ENCODE data around the gene DDX27.

Gene DDX27

GRCh38 chr20:49252556-49253350, 33.5 kb downstream of the DDX27 start:
- H3K27ac ChIP-seq (ENCODE audit: low read length): no peak overlapping the region
- no peaks in the 10 kb centered on the region for H3K27me3 ChIP-seq (ENCODE audit: low read depth, low read length)
- no peaks in the 10 kb centered on the region for H3K4me1 ChIP-seq (ENCODE audit: control insufficient read depth in 1 of 2, insufficient read depth in 2 of 2, low read length in 2 of 2)
- H3K4me3 ChIP-seq (ENCODE audit: low read depth in 1 of 2, low read length in 2 of 2): no peak overlapping the region
- H3K9me3 ChIP-seq (ENCODE audit: control insufficient read depth in 1 of 2, low read length in 2 of 2): no peaks in the 10 kb centered on the region
- peaks cover 80 to 97% of the 10 kb centered on the region in 2 donors for H3K36me3 ChIP-seq (ENCODE audit: control insufficient read depth in 1 of 2, insufficient read depth in 2 of 2, low read length in 2 of 2)

DNA sequence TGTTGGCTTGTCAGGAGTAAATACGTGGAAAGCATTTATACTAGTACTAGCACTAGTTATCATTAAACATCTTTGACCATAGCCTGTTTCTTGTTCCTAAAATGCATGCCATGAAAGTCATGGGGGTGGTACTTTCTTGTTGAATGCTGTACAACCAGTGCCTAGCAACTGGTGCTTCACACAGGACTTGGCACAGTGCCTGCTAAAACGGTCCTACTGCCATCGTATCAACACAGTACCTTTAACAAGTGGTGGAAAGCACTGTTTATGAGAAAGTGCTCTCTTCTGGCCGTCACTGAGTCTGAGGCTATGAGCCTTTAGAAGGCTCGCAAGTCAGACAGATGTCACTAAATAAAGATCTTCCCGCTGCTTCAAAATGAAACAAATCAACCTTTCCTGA, 37.0 kb downstream of the DDX27 start:
- Histone ChIP-seq H3K27me3 (ENCODE audit: low read depth, low read length) (no peaks in the 10 kb centered on the region), H3K9me3 (ENCODE audit: control insufficient read depth in 1 of 2, low read length in 2 of 2) (no peaks in the 10 kb centered on the region), H3K4me1 (ENCODE audit: control insufficient read depth in 1 of 2, insufficient read depth in 2 of 2, low read length in 2 of 2) (no peaks in the 10 kb centered on the region), H3K4me3 (ENCODE audit: low read depth in 1 of 2, low read length in 2 of 2) (no peak overlapping the region), H3K36me3 (ENCODE audit: control insufficient read depth in 1 of 2, insufficient read depth in 2 of 2, low read length in 2 of 2) (peaks cover 68 to 90% of the 10 kb centered on the region in 2 donors), H3K27ac (ENCODE audit: low read length) (no peak overlapping the region)

GRCh38 chr20:49259284-49259683, 40.1 kb downstream of the DDX27 start:
- Histone ChIP-seq H3K27me3 (ENCODE audit: low read depth, low read length) (no peaks in the 10 kb centered on the region), H3K36me3 (ENCODE audit: control insufficient read depth in 1 of 2, insufficient read depth in 2 of 2, low read length in 2 of 2) (peaks cover 63 to 84% of the 10 kb centered on the region in 2 donors), H3K9me3 (ENCODE audit: control insufficient read depth in 1 of 2, low read length in 2 of 2) (no peaks in the 10 kb centered on the region), H3K27ac (ENCODE audit: low read length) (no peak overlapping the region), H3K4me3 (ENCODE audit: low read depth in 1 of 2, low read length in 2 of 2) (no peak overlapping the region), H3K4me1 (ENCODE audit: control insufficient read depth in 1 of 2, insufficient read depth in 2 of 2, low read length in 2 of 2) (no peaks in the 10 kb centered on the region)

GRCh38 chr20:49259799-49260198, 40.6 kb downstream of the DDX27 start:
- no peaks in the 10 kb centered on the region for H3K4me1 ChIP-seq (ENCODE audit: control insufficient read depth in 1 of 2, insufficient read depth in 2 of 2, low read length in 2 of 2)
- H3K27ac ChIP-seq (ENCODE audit: low read length): no peak overlapping the region
- H3K4me3 ChIP-seq (ENCODE audit: low read depth in 1 of 2, low read length in 2 of 2): no peak overlapping the region
- peaks cover 63 to 84% of the 10 kb centered on the region in 2 donors for H3K36me3 ChIP-seq (ENCODE audit: control insufficient read depth in 1 of 2, insufficient read depth in 2 of 2, low read length in 2 of 2)
- H3K27me3 ChIP-seq (ENCODE audit: low read depth, low read length): no peaks in the 10 kb centered on the region
- H3K9me3 ChIP-seq (ENCODE audit: control insufficient read depth in 1 of 2, low read length in 2 of 2): no peaks in the 10 kb centered on the region

DNA sequence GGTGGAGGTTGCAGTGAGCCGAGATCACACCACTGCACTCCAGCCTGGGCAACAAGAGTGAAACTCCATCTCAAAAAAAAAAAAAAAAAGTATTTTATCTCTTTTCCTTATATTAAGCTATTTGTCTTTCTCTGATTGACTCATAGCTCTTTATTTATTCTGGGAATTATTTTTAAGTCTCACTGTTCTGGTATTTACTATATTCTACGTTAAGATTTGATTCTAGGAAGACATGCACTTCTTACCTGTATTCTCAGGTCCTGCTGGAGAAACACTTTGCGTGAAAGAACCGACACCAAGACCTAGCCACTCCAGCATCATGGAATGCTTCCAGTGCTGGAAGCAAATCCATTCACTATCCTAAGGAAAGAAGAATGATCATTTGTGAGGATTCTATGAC, 41.0 kb downstream of the DDX27 start:
- Histone ChIP-seq H3K4me1 (ENCODE audit: control insufficient read depth in 1 of 2, insufficient read depth in 2 of 2, low read length in 2 of 2) (no peaks in the 10 kb centered on the region), H3K27ac (ENCODE audit: low read length) (no peak overlapping the region), H3K9me3 (ENCODE audit: control insufficient read depth in 1 of 2, low read length in 2 of 2) (no peaks in the 10 kb centered on the region), H3K36me3 (ENCODE audit: control insufficient read depth in 1 of 2, insufficient read depth in 2 of 2, low read length in 2 of 2) (peaks cover 65 to 84% of the 10 kb centered on the region in 2 donors), H3K4me3 (ENCODE audit: low read depth in 1 of 2, low read length in 2 of 2) (no peak overlapping the region), H3K27me3 (ENCODE audit: low read depth, low read length) (no peaks in the 10 kb centered on the region)

GRCh38 chr20:49261173-49261572, 42.0 kb downstream of the DDX27 start:
- H3K27me3 ChIP-seq (ENCODE audit: low read depth, low read length): no peaks in the 10 kb centered on the region

DNA sequence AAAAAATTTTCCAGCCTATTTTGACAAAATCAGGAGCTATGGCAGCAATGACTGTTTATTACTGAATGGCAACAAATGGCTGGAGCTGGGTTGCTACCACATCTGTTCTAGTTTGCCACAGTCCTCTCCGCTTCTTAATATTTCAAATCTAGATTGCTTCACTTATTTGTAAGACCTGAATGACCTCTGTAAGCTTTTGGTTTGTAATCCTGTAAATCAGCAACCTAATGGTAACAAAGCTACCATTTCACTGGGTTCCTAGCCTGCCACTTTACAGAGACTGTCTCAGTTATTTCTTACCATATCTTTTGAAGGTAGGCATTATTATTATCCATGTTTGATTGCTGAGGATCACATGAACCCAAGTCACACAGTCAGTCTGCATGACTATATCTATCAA, 43.2 kb downstream of the DDX27 start:
- no peaks in the 10 kb centered on the region for H3K27me3 ChIP-seq (ENCODE audit: low read depth, low read length)
- H3K9me3 ChIP-seq (ENCODE audit: control insufficient read depth in 1 of 2, low read length in 2 of 2): no peaks in the 10 kb centered on the region
- peaks cover 50 to 63% of the 10 kb centered on the region in 2 donors for H3K36me3 ChIP-seq (ENCODE audit: control insufficient read depth in 1 of 2, insufficient read depth in 2 of 2, low read length in 2 of 2)
- H3K27ac ChIP-seq (ENCODE audit: low read length): no peak overlapping the region
- no peak overlapping the region for H3K4me3 ChIP-seq (ENCODE audit: low read depth in 1 of 2, low read length in 2 of 2)
- H3K4me1 ChIP-seq (ENCODE audit: control insufficient read depth in 1 of 2, insufficient read depth in 2 of 2, low read length in 2 of 2): peaks cover 2 to 4% of the 10 kb centered on the region in 2 donors

More at GRCh38 chr20:49261173-49261572, 42.0 kb downstream of the DDX27 start:
- Histone ChIP-seq H3K9me3 (ENCODE audit: control insufficient read depth in 1 of 2, low read length in 2 of 2) (no peaks in the 10 kb centered on the region), H3K4me3 (ENCODE audit: low read depth in 1 of 2, low read length in 2 of 2) (no peak overlapping the region), H3K36me3 (ENCODE audit: control insufficient read depth in 1 of 2, insufficient read depth in 2 of 2, low read length in 2 of 2) (peaks cover 63 to 76% of the 10 kb centered on the region in 2 donors), H3K4me1 (ENCODE audit: control insufficient read depth in 1 of 2, insufficient read depth in 2 of 2, low read length in 2 of 2) (peaks cover 2 to 4% of the 10 kb centered on the region in 2 donors), H3K27ac (ENCODE audit: low read length) (no peak overlapping the region)

GRCh38 chr20:49267327-49267726, 48.1 kb downstream of the DDX27 start:
- Histone ChIP-seq H3K36me3 (ENCODE audit: control insufficient read depth in 1 of 2, insufficient read depth in 2 of 2, low read length in 2 of 2) (peaks cover 56 to 66% of the 10 kb centered on the region in 2 donors), H3K4me3 (ENCODE audit: low read depth in 1 of 2, low read length in 2 of 2) (peak overlapping the region in 1 of 2 donors; percentile 35), H3K9me3 (ENCODE audit: control insufficient read depth in 1 of 2, low read length in 2 of 2) (no peaks in the 10 kb centered on the region), H3K4me1 (ENCODE audit: control insufficient read depth in 1 of 2, insufficient read depth in 2 of 2, low read length in 2 of 2) (peaks cover 4 to 29% of the 10 kb centered on the region in 2 donors), H3K27me3 (ENCODE audit: low read depth, low read length) (no peaks in the 10 kb centered on the region), H3K27ac (ENCODE audit: low read length) (no peak overlapping the region)

GRCh38 chr20:49268600-49269365, 49.6 kb downstream of the DDX27 start:
- Histone ChIP-seq H3K9me3 (ENCODE audit: control insufficient read depth in 1 of 2, low read length in 2 of 2) (no peaks in the 10 kb centered on the region), H3K4me1 (ENCODE audit: control insufficient read depth in 1 of 2, insufficient read depth in 2 of 2, low read length in 2 of 2) (peaks cover 4 to 29% of the 10 kb centered on the region in 2 donors), H3K4me3 (ENCODE audit: low read depth in 1 of 2, low read length in 2 of 2) (peak overlapping the region in 1 of 2 donors; percentile 44), H3K27me3 (ENCODE audit: low read depth, low read length) (no peaks in the 10 kb centered on the region), H3K27ac (ENCODE audit: low read length) (no peak overlapping the region), H3K36me3 (ENCODE audit: control insufficient read depth in 1 of 2, insufficient read depth in 2 of 2, low read length in 2 of 2) (peaks cover 48 to 61% of the 10 kb centered on the region in 2 donors)

GRCh38 chr20:49270177-49270576, 51.0 kb downstream of the DDX27 start:
- Histone ChIP-seq H3K4me3 (ENCODE audit: low read depth in 1 of 2, low read length in 2 of 2) (peak overlapping the region; percentile 2 to 44), H3K4me1 (ENCODE audit: control insufficient read depth in 1 of 2, insufficient read depth in 2 of 2, low read length in 2 of 2) (peaks cover 4 to 31% of the 10 kb centered on the region in 2 donors), H3K36me3 (ENCODE audit: control insufficient read depth in 1 of 2, insufficient read depth in 2 of 2, low read length in 2 of 2) (peaks cover 40 to 48% of the 10 kb centered on the region in 2 donors), H3K27me3 (ENCODE audit: low read depth, low read length) (no peaks in the 10 kb centered on the region), H3K9me3 (ENCODE audit: control insufficient read depth in 1 of 2, low read length in 2 of 2) (no peaks in the 10 kb centered on the region), H3K27ac (ENCODE audit: low read length) (no peak overlapping the region)

- Histone ChIP-seq H3K4me1 (ENCODE audit: control insufficient read depth in 1 of 2, insufficient read depth in 2 of 2, low read length in 2 of 2) (peaks cover 8 to 34% of the 10 kb centered on the region in 2 donors), H3K4me3 (ENCODE audit: low read depth in 1 of 2, low read length in 2 of 2) (peak overlapping the region in 1 of 2 donors; percentile 44), H3K27me3 (ENCODE audit: low read depth, low read length) (no peaks in the 10 kb centered on the region), H3K9me3 (ENCODE audit: control insufficient read depth in 1 of 2, low read length in 2 of 2) (no peaks in the 10 kb centered on the region), H3K27ac (ENCODE audit: low read length) (no peak overlapping the region), H3K36me3 (ENCODE audit: control insufficient read depth in 1 of 2, insufficient read depth in 2 of 2, low read length in 2 of 2) (peaks cover 35 to 46% of the 10 kb centered on the region in 2 donors)
Observed at GRCh38 chr20:49270736-49271135, 51.5 kb downstream of the DDX27 start.

Measured in muscle layer of duodenum (tissue), 2 donors.